HepG2 (cell line): Measurements from ENCODE around the gene ELAPOR1. TPM values are rescaled to one million over a fixed set of nuclear protein-coding genes. Genes with fewer than 3 reads are reported as not detected.

Experiments used
- ATAC-seq: fragments of 200-7000 bp; cut with Tn5 transposase; 3 replicates; pipeline ENCODE4 v1.9.1; 2020; ENCODE audit warnings: mild to moderate bottlenecking, moderate library complexity
- BruUV-seq: library from RNA; stranded (reverse); fragments of 400-500 nt; replicated peaks from 2 replicates; lab custom pipeline; 2021; lab: Mats Ljungman, UMichigan
- CTCF ChIA-PET: fragments of 300-600 bp; formaldehyde crosslinking; extraction: SDS; loops from one replicate; lab custom pipeline; 2021; ENCODE audit warnings: low total read pairs, inconsistent platforms, low intra/inter-chr PET ratio; lab: Yijun Ruan, JAX
- POLR2A ChIA-PET: fragments of 350-600 bp; sonication (Branson Sonifier 250); formaldehyde crosslinking; loops from one replicate; lab custom pipeline; 2020; ENCODE audit warnings: antibody characterized with exemption, inconsistent platforms; lab: Yijun Ruan, JAX
- DNase-seq: peaks from one replicate; pipeline ENCODE4 v3.0.0-alpha.2; 2015; ENCODE audit warnings: low spot score
- FAIRE-seq: peaks from 3 replicates; lab custom pipeline; 2011; peaks lifted over from hg19 to GRCh38; lab: Jason Lieb, UNC
- H2AFZ ChIP-seq: one replicate; pipeline ENCODE4 v1.6.1; 2011; ENCODE audit warnings: low read length, inconsistent platforms
- H3K27ac ChIP-seq: fragments of 300-600 bp; 3 replicates; pipeline ENCODE4 v1.8.0; 2011; ENCODE audit warnings: mixed run types, mild to moderate bottlenecking, mixed read lengths, low read length, inconsistent platforms; ENCODE audit not compliant: insufficient read depth; ENCODE audit errors: extremely low read length
- H3K27me3 ChIP-seq, 2 experiments: fragments of 200-600 bp in 1 of 2; 2 replicates in 1 of 2; 3 replicates in 1 of 2; pipeline versions ENCODE4 v1.6.0 to v1.8.0; 2011; ENCODE audit warnings: low read length in 2 of 2, mild to moderate bottlenecking in 2 of 2, moderate library complexity in 2 of 2, inconsistent platforms in 1 of 2; ENCODE audit not compliant: insufficient read depth in 2 of 2, control insufficient read depth in 1 of 2
- H3K36me3 ChIP-seq, 2 experiments: fragments of 200-600 bp in 1 of 2; replicated peaks in 1 of 2; 2 replicates in 1 of 2; 3 replicates in 1 of 2; pipeline versions ENCODE4 v1.5.1 to v1.8.0; 2011; ENCODE audit warnings: low read length in 2 of 2, inconsistent platforms in 1 of 2; ENCODE audit not compliant: insufficient read depth in 2 of 2, control insufficient read depth in 1 of 2
- H3K4me1 ChIP-seq: 2 replicates; pipeline ENCODE4 v1.5.1; 2012; ENCODE audit warnings: low read length, inconsistent platforms; ENCODE audit not compliant: insufficient read depth
- H3K4me2 ChIP-seq: 2 replicates; pipeline ENCODE4 v1.6.0; 2011; ENCODE audit warnings: low read depth, low read length, inconsistent platforms
- H3K4me3 ChIP-seq, 3 experiments: fragments of 200-600 bp in 1 of 3; sonication (generic), shearing (Covaris generic) in 1 of 3; replicated peaks in 1 of 3; 2 replicates each; pipeline ENCODE4 v1.5.1; 2011 to 2016; ENCODE audit warnings: low read length in 3 of 3, inconsistent platforms in 2 of 3, low read depth in 2 of 3, mild to moderate bottlenecking in 2 of 3, control low read depth in 1 of 3, mixed read lengths in 1 of 3; ENCODE audit not compliant: insufficient read depth in 1 of 3
- H3K79me2 ChIP-seq: one replicate; pipeline ENCODE4 v1.6.1; 2011; ENCODE audit warnings: low read length, inconsistent platforms; ENCODE audit not compliant: insufficient read depth
- H3K9ac ChIP-seq: 2 replicates; pipeline ENCODE4 v1.6.0; 2011; ENCODE audit warnings: mild to moderate bottlenecking, low read depth, low read length, inconsistent platforms; ENCODE audit not compliant: insufficient read depth
- H3K9me3 ChIP-seq: 2 replicates; pipeline ENCODE4 v1.5.1; 2012; ENCODE audit warnings: mild to moderate bottlenecking, low read length
- H4K20me1 ChIP-seq: 2 replicates; pipeline ENCODE4 v1.6.0; 2011; ENCODE audit warnings: inconsistent platforms, mild to moderate bottlenecking, low read length, moderate library complexity; ENCODE audit not compliant: insufficient read depth
- ADNP ChIP-seq: sonication (generic); formaldehyde crosslinking; IDR thresholded peaks from 2 replicates; pipeline ENCODE4 v1.4.0; 2020; ENCODE audit warnings: missing genetic modification reagents
- BRD4 ChIP-seq: sonication (generic); formaldehyde crosslinking; IDR thresholded peaks from 2 replicates; pipeline ENCODE4 v1.4.0; 2020; ENCODE audit warnings: missing genetic modification reagents
- DPF2 ChIP-seq: sonication (generic); formaldehyde crosslinking; IDR thresholded peaks from 2 replicates; pipeline ENCODE4 v1.4.0; 2020; ENCODE audit warnings: mild to moderate bottlenecking, low read depth, missing genetic modification reagents, borderline replicate concordance
- ELF4 ChIP-seq: sonication (generic); formaldehyde crosslinking; IDR thresholded peaks from 2 replicates; pipeline ENCODE4 v1.5.0; 2020; ENCODE audit warnings: missing genetic modification reagents, mild to moderate bottlenecking, moderate library complexity, borderline replicate concordance
- FOXA1 ChIP-seq, 2 experiments: fragments of 450-650 bp in 1 of 2; sonication (generic) in 1 of 2; formaldehyde crosslinking in 1 of 2; IDR thresholded peaks; 2 replicates each; pipeline versions ENCODE4 v1.4.0 to v1.6.1; 2016 to 2020; ENCODE audit warnings: missing genetic modification reagents in 1 of 2
- FOXJ3 ChIP-seq: sonication (generic); formaldehyde crosslinking; IDR thresholded peaks from 2 replicates; pipeline ENCODE4 v1.4.0; 2020; ENCODE audit warnings: missing genetic modification reagents, mild to moderate bottlenecking, borderline replicate concordance
- HIVEP1 ChIP-seq: sonication (generic); formaldehyde crosslinking; IDR thresholded peaks from 2 replicates; pipeline ENCODE4 v1.4.0; 2020; ENCODE audit warnings: mild to moderate bottlenecking, missing genetic modification reagents
- IKZF1 ChIP-seq: fragments of 450-650 bp; IDR thresholded peaks from 2 replicates; pipeline ENCODE4 v1.7.1; 2016
- KDM1A ChIP-seq: IDR thresholded peaks from 2 replicates; pipeline ENCODE4 v1.6.1; 2016; ENCODE audit warnings: missing compliant biosample characterization
- KDM5A ChIP-seq: fragments of 200-600 bp; sonication (generic); IDR thresholded peaks from 2 replicates; pipeline ENCODE4 v1.7.0; 2018; ENCODE audit warnings: antibody characterized with exemption, mild to moderate bottlenecking, low read length, borderline replicate concordance
- PPARG ChIP-seq: conservative IDR thresholded peaks from 2 replicates; pipeline ENCODE4 v1.6.1; 2016; ENCODE audit warnings: missing biosample characterization, missing genetic modification reagents
- TAF15 ChIP-seq: fragments of 200-400 bp; formaldehyde crosslinking; IDR thresholded peaks from one replicate; pipeline ENCODE4 v1.6.1; 2018; ENCODE audit warnings: mild to moderate bottlenecking, low read depth, low read length; ENCODE audit not compliant: poor library complexity, severe bottlenecking
- THRA ChIP-seq: sonication (generic); formaldehyde crosslinking; IDR thresholded peaks from 2 replicates; pipeline ENCODE4 v1.4.0; 2020; ENCODE audit warnings: missing genetic modification reagents, borderline replicate concordance
- ZFP91 ChIP-seq: sonication (generic); formaldehyde crosslinking; IDR thresholded peaks from 2 replicates; pipeline ENCODE4 v1.9.0; 2022; ENCODE audit warnings: missing genetic modification reagents, mild to moderate bottlenecking, borderline replicate concordance
- ZNF101 ChIP-seq: sonication (generic); formaldehyde crosslinking; IDR thresholded peaks from 2 replicates; pipeline ENCODE4 v1.4.0; 2020; ENCODE audit warnings: mild to moderate bottlenecking, low read depth, missing genetic modification reagents, borderline replicate concordance
- ZNF160 ChIP-seq: sonication (generic); formaldehyde crosslinking; IDR thresholded peaks from 2 replicates; pipeline ENCODE4 v1.8.0; 2022; ENCODE audit warnings: mild to moderate bottlenecking, inconsistent platforms, missing genetic modification reagents
- ZNF564 ChIP-seq: sonication (generic); formaldehyde crosslinking; IDR thresholded peaks from 2 replicates; pipeline ENCODE4 v1.8.1; 2023; ENCODE audit warnings: mild to moderate bottlenecking, missing genetic modification reagents
- ZNF850 ChIP-seq: sonication (generic); formaldehyde crosslinking; conservative IDR thresholded peaks from 2 replicates; pipeline ENCODE4 v1.9.0; 2021; ENCODE audit warnings: mild to moderate bottlenecking, missing genetic modification reagents
- WGBS: methylation state at CpG from one replicate; pipeline ENCODE4 v1.1.6; 2017; ENCODE audit warnings: low lambda C conversion rate; 5-methylcytosine and 5-hydroxymethylcytosine counted together
- in situ Hi-C: cut with HindIII; loops from 2 replicates; pipeline ENCODE4 v1.10.0; 2017; ENCODE audit warnings: low pct_unique_long_range_greater_than_20kb; ENCODE audit not compliant: extremely low pct_ligation_motif_present
- intact Hi-C: fragments of 100-400 bp; cut with micrococcal nuclease; formaldehyde crosslinking; loops from one replicate; pipeline ENCODE4 v1.10.0; 2022; ENCODE audit not compliant: unreplicated experiment
- polyA plus RNA-seq, 8 experiments: library from polyadenylated mRNA; depleted of rRNA in 3 of 8; stranded (reverse) in 7 of 8; unstranded in 1 of 8; fragments of >200 nt; fragmentation: Illumina TruSeq in 4 of 8; extraction: Trizol in 4 of 8; gene quantifications; 2 replicates each; pipeline versions ENCODE4 v1.2.1 to v1.2.3, GENCODE V29; 2011 to 2016; ENCODE audit warnings: low read depth in 4 of 8, missing spikeins in 1 of 8, mixed read lengths in 1 of 8; ENCODE audit not compliant: insufficient read depth in 1 of 8
- total RNA-seq, 5 experiments: library from RNA; depleted of rRNA; stranded (reverse); fragments of >200 nt; fragmentation: Illumina TruSeq; extraction: Trizol; gene quantifications; 2 replicates each; pipeline ENCODE4 v1.2.3, GENCODE V29; 2016; ENCODE audit warnings: low read depth in 1 of 5

Gene ELAPOR1
- total and polyA plus RNA-seq, 2 of the 13 experiments (the other 11 are each of a cell fraction or from before 2014, with no cell fraction given) = 0.13 to 0.20 TPM

- Histone ChIP-seq H4K20me1 (no peaks in the 10 kb centered on the region), H3K9ac (no peak overlapping the region), H3K4me2 (no peak overlapping the region), H3K27ac (no peak overlapping the region), H3K4me3 (no peak overlapping the region), H3K36me3 (no peaks in the 10 kb centered on the region), H2AFZ (no peak overlapping the region), H3K4me1 (peaks cover 20% of the 10 kb centered on the region), H3K27me3 (no peaks in the 10 kb centered on the region), H3K9me3 (no peaks in the 10 kb centered on the region), H3K79me2 (no peaks in the 10 kb centered on the region)
- BruUV-seq = no TSS peak
- ChIA-PET POLR2A (interaction anchor here (2.1 kb wide), 1 partner anchor 20 kb away, joined by 6 read pairs; no protein-coding TSS in a partner anchor), CTCF (no interaction called here)
- WGBS = 28% methylated on average over 5 of the region's 5 CpGs
- ATAC-seq = no peak
- no peak for FAIRE-seq
- DNase-seq = no peak
- in situ Hi-C loops (no loop called here), intact Hi-C loops (no loop called here)
- TF ChIP-seq ZNF564 (CRISPR knock-in tag) (peak; percentile 98), FOXJ3 (CRISPR knock-in tag) (no peak), ZNF160 (CRISPR knock-in tag) (no peak)
Observed at GRCh38 chr1:109120356-109120755, 6.4 kb downstream of the ELAPOR1 start.

- in situ Hi-C loops (no loop called here), intact Hi-C loops (no loop called here)
- no peaks in the 10 kb centered on the region for H4K20me1 ChIP-seq
- BruUV-seq = no TSS peak
- H3K4me3 ChIP-seq = no peak overlapping the region
- H3K36me3 ChIP-seq = no peaks in the 10 kb centered on the region
- ATAC-seq (no peak), FAIRE-seq (no peak), DNase-seq (no peak)
- POLR2A ChIA-PET = no interaction called here
- CTCF ChIA-PET = no interaction called here
- WGBS = 30% methylated on average over 2 of the region's 2 CpGs
- H3K4me1 ChIP-seq = peaks cover 26% of the 10 kb centered on the region
- no peaks in the 10 kb centered on the region for H3K79me2 ChIP-seq
- H3K27ac ChIP-seq = no peak overlapping the region
- H2AFZ ChIP-seq = no peak overlapping the region
- H3K9me3 ChIP-seq = no peaks in the 10 kb centered on the region
- H3K9ac ChIP-seq = no peak overlapping the region
- no peak overlapping the region for H3K4me2 ChIP-seq
- H3K27me3 ChIP-seq = peaks cover 0 to 8% of the 10 kb centered on the region in 2 experiments; a peak in 1 of 5 replicates
- no peak for TF ChIP-seq TAF15
- no peak for TF ChIP-seq ZNF101 (CRISPR knock-in tag)
- no peak for TF ChIP-seq FOXA1 (IDR thresholded peaks at IDR 0.05)
- TF ChIP-seq FOXA1 (CRISPR knock-in tag; IDR thresholded peaks at IDR 0.05) = no peak
- no peak for TF ChIP-seq BRD4 (CRISPR knock-in tag)
- TF ChIP-seq IKZF1 = no peak
- TF ChIP-seq THRA = no peak
- TF ChIP-seq HIVEP1 (CRISPR knock-in tag) = no peak
- TF ChIP-seq DPF2 = no peak
- no peak for TF ChIP-seq KDM5A
- TF ChIP-seq ZFP91 (CRISPR knock-in tag) = no peak
- no peak for TF ChIP-seq PPARG (CRISPR knock-in tag)
- no peak for TF ChIP-seq KDM1A (CRISPR knock-in tag)
- no peak for TF ChIP-seq ZNF850 (CRISPR knock-in tag)
- TF ChIP-seq ELF4 = no peak
- no peak for TF ChIP-seq ADNP
Observed at GRCh38 chr1:109131059-109131458, 17.1 kb downstream of the ELAPOR1 start.
